ENCODE results near the gene PLET1. TPM values are rescaled to one million over a fixed set of nuclear protein-coding genes. Genes with fewer than 3 reads are reported as not detected.

The PLET1 gene
- total and polyA plus RNA-seq, 2 donors (not counting 3 experiments of a cell fraction or from before 2014, with no cell fraction given): not detected

GRCh38 chr11:112269139-112269538 lies 8.5 kb upstream of the PLET1 start:
- no peak overlapping the region for H3K4me2 ChIP-seq (ENCODE audit: insufficient read depth, low read length)
- H3K9me3 ChIP-seq (replicated peaks; ENCODE audit: control insufficient read depth, insufficient read depth, low read length): no peaks in the 10 kb centered on the region
- no peaks in the 10 kb centered on the region for H3K36me3 ChIP-seq (ENCODE audit: control insufficient read depth in 2 of 2, extremely low read depth in 1 of 2, insufficient read depth in 2 of 2, low read length in 2 of 2)
- no peak for FAIRE-seq
- TF ChIP-seq EZH2 (IDR thresholded peaks at IDR 0.05; ENCODE audit: borderline replicate concordance, low read depth, low read length, severe bottlenecking) (no peak), GATA2 (IDR thresholded peaks at IDR 0.05; ENCODE audit: insufficient read depth, insufficient read length, low read depth, low read length) (no peak), JUN (IDR thresholded peaks at IDR 0.05; ENCODE audit: borderline replicate concordance, insufficient read depth, insufficient read length, low read depth) (no peak), FOS (IDR thresholded peaks at IDR 0.05; ENCODE audit: borderline replicate concordance, insufficient read depth, low read length) (no peak), POLR2AphosphoS5 (IDR thresholded peaks at IDR 0.05; ENCODE audit: insufficient read depth, low read depth, low read length) (no peak), POLR2A (IDR thresholded peaks at IDR 0.05; ENCODE audit: low read depth, low read length) (no peak), MYC (IDR thresholded peaks at IDR 0.05; ENCODE audit: low read depth, low read length) (no peak)
- TF ChIP-seq, protein P1, sequence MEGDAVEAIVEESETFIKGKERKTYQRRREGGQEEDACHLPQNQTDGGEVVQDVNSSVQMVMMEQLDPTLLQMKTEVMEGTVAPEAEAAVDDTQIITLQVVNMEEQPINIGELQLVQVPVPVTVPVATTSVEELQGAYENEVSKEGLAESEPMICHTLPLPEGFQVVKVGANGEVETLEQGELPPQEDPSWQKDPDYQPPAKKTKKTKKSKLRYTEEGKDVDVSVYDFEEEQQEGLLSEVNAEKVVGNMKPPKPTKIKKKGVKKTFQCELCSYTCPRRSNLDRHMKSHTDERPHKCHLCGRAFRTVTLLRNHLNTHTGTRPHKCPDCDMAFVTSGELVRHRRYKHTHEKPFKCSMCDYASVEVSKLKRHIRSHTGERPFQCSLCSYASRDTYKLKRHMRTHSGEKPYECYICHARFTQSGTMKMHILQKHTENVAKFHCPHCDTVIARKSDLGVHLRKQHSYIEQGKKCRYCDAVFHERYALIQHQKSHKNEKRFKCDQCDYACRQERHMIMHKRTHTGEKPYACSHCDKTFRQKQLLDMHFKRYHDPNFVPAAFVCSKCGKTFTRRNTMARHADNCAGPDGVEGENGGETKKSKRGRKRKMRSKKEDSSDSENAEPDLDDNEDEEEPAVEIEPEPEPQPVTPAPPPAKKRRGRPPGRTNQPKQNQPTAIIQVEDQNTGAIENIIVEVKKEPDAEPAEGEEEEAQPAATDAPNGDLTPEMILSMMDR (IDR thresholded peaks at IDR 0.05; ENCODE audit: extremely low read depth in 1 of 2, insufficient read depth in 1 of 2, low read depth in 1 of 2, low read length in 2 of 2): no peak
- TF ChIP-seq, protein P2, sequence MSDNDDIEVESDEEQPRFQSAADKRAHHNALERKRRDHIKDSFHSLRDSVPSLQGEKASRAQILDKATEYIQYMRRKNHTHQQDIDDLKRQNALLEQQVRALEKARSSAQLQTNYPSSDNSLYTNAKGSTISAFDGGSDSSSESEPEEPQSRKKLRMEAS (IDR thresholded peaks at IDR 0.05; ENCODE audit: insufficient read depth, insufficient read length): no peak
- BruUV-seq (replicated peaks): no TSS peak
- intact Hi-C loops (cut with micrococcal nuclease) (no loop called here), dilution Hi-C loops (cut with MboI; ENCODE audit: extremely low pct_ligation_motif_present, low sequenced_read_pairs) (no loop called here)
- H3K9ac ChIP-seq (replicated peaks; ENCODE audit: extremely low read depth, insufficient read depth, low read length): no peak overlapping the region
- no peak overlapping the region for H3K4me3 ChIP-seq (replicated peaks in 1 of 3; ENCODE audit: insufficient read depth in 1 of 3, low read depth in 1 of 3, low read length in 3 of 3)
- ChIA-PET POLR2A (no interaction called here), CTCF (interaction anchor here (1.6 to 1.7 kb wide), 2 partner anchors 11 to 14 kb away, joined by 4 to 7 read pairs; no protein-coding TSS in a partner anchor)
- no peaks in the 10 kb centered on the region for H3K79me2 ChIP-seq (ENCODE audit: control insufficient read depth, insufficient read depth, low read length)
- H2AFZ ChIP-seq (ENCODE audit: low read depth, low read length): no peak overlapping the region
- no peaks in the 10 kb centered on the region for H3K9me1 ChIP-seq (replicated peaks; ENCODE audit: control insufficient read depth, extremely low read depth, insufficient read depth, low read length)
- no peaks in the 10 kb centered on the region for H4K20me1 ChIP-seq (replicated peaks; ENCODE audit: control insufficient read depth, extremely low read depth, insufficient read depth, low read length)
- no peak overlapping the region for H3K27ac ChIP-seq (ENCODE audit: insufficient read depth, low read depth, low read length)
- DNase-seq (ENCODE audit: low read depth, low spot score): no peak
- peaks cover 0 to 7% of the 10 kb centered on the region in 2 experiments for H3K27me3 ChIP-seq (ENCODE audit: control insufficient read depth in 2 of 2, insufficient read depth in 2 of 2, low read length in 2 of 2)
- no peaks in the 10 kb centered on the region for H3K4me1 ChIP-seq (ENCODE audit: control insufficient read depth, extremely low read depth, insufficient read depth, low read length)

Measured in endothelial cell of umbilical vein (primary cell).